SK-N-SH (cell line): ENCODE measurements around the gene ADGRL3. TPM values are rescaled to one million over a fixed set of nuclear protein-coding genes. Genes with fewer than 3 reads are reported as not detected.
A peak's percentile ranks its signal among the peaks of the same experiment; 100 is the strongest.

Source experiments
- CTCF ChIA-PET: fragments of 300-600, 350-600 bp; formaldehyde crosslinking; extraction: SDS; loops from one replicate; lab custom pipeline; 2021; lab: Yijun Ruan, JAX
- POLR2A ChIA-PET: fragments of 350-600 bp; sonication (Branson Sonifier 250); formaldehyde crosslinking; extraction: SDS; loops from one replicate; lab custom pipeline; 2020; ENCODE audit warnings: antibody characterized with exemption, inconsistent platforms; lab: Yijun Ruan, JAX
- DNase-seq: peaks from one replicate; pipeline ENCODE4 v3.0.0; 2012
- H2AFZ ChIP-seq: fragments of 200-600 bp; sonication (generic); 2 replicates; pipeline ENCODE4 v1.8.1; 2016; ENCODE audit warnings: antibody characterized with exemption, mild to moderate bottlenecking, low read depth
- H3F3A ChIP-seq: fragments of 200-600 bp; sonication (generic); replicated peaks from 2 replicates; pipeline ENCODE3; 2016; ENCODE audit warnings: antibody characterized with exemption, mild to moderate bottlenecking; ENCODE audit not compliant: insufficient read depth
- H3K27ac ChIP-seq, 2 experiments: fragments of 200-500 bp in 1 of 2; fragments of 200-600 bp in 1 of 2; sonication (Bioruptor generic) in 1 of 2; sonication (generic), shearing (Covaris generic) in 1 of 2; 2 replicates each; pipeline versions ENCODE4 v1.5.1 to v1.6.1; 2014 to 2016; ENCODE audit warnings: low read depth in 2 of 2, inconsistent platforms in 1 of 2, low read length in 1 of 2, mild to moderate bottlenecking in 1 of 2, mixed read lengths in 1 of 2
- H3K27me3 ChIP-seq: fragments of 200-600 bp; sonication (generic), shearing (Covaris generic); 2 replicates; pipeline ENCODE4 v1.6.1; 2016; ENCODE audit warnings: mixed run types; ENCODE audit not compliant: insufficient read depth
- H3K36me3 ChIP-seq, 2 experiments: fragments of 200-500 bp in 1 of 2; fragments of 200-600 bp in 1 of 2; sonication (Bioruptor generic) in 1 of 2; sonication (generic) in 1 of 2; replicated peaks in 1 of 2; 2 replicates each; pipeline versions ENCODE3 to v1.5.1; 2014 to 2016; ENCODE audit warnings: low read length in 1 of 2, mild to moderate bottlenecking in 1 of 2; ENCODE audit not compliant: insufficient read depth in 2 of 2, control insufficient read depth in 1 of 2
- H3K4me1 ChIP-seq, 2 experiments: fragments of 200-500 bp in 1 of 2; fragments of 200-600 bp in 1 of 2; sonication (Bioruptor generic) in 1 of 2; sonication (generic), shearing (Covaris generic) in 1 of 2; 2 replicates each; pipeline versions ENCODE4 v1.5.1 to v1.6.1; 2014 to 2016; ENCODE audit warnings: low read depth in 1 of 2, low read length in 1 of 2, mixed run types in 1 of 2; ENCODE audit not compliant: insufficient read depth in 2 of 2, control insufficient read depth in 1 of 2
- H3K4me2 ChIP-seq: fragments of 200-600 bp; sonication (generic), shearing (Covaris generic); 2 replicates; pipeline ENCODE4 v1.6.1; 2017; ENCODE audit warnings: mixed run types
- H3K4me3 ChIP-seq, 2 experiments: fragments of 200-500 bp in 1 of 2; fragments of 200-600 bp in 1 of 2; sonication (Bioruptor generic) in 1 of 2; sonication (generic), shearing (Covaris generic) in 1 of 2; 2 replicates each; pipeline versions ENCODE4 v1.5.1 to v1.8.1; 2014 to 2016; ENCODE audit warnings: low read depth in 2 of 2, inconsistent platforms in 1 of 2, low read length in 1 of 2, mild to moderate bottlenecking in 1 of 2, mixed read lengths in 1 of 2, moderate library complexity in 1 of 2
- H3K79me2 ChIP-seq: fragments of 200-600 bp; sonication (generic); 2 replicates; pipeline ENCODE4 v1.8.1; 2017; ENCODE audit warnings: mild to moderate bottlenecking; ENCODE audit not compliant: insufficient read depth
- H3K9ac ChIP-seq: fragments of 200-600 bp; sonication (generic); 2 replicates; pipeline ENCODE4 v1.6.1; 2017; ENCODE audit warnings: mixed run types
- H3K9me2 ChIP-seq: fragments of 200-600 bp; sonication (generic); 2 replicates; pipeline ENCODE4 v1.6.1; 2017; ENCODE audit warnings: mixed run types
- H3K9me3 ChIP-seq: fragments of 200-600 bp; sonication (generic); 2 replicates; pipeline ENCODE4 v1.6.1; 2017; ENCODE audit warnings: mixed run types, mild to moderate bottlenecking, moderate library complexity
- H4K20me1 ChIP-seq: fragments of 200-600 bp; sonication (generic); 2 replicates; pipeline ENCODE4 v1.6.1; 2017; ENCODE audit warnings: mild to moderate bottlenecking, mixed run types; ENCODE audit not compliant: insufficient read depth
- CHD2 ChIP-seq: fragments of 150-350 bp; IDR thresholded peaks from 2 replicates; pipeline ENCODE4 v1.6.1; 2018; ENCODE audit warnings: low read length; ENCODE audit not compliant: partially characterized antibody
- CTCF ChIP-seq: fragments of 200-600 bp; sonication (generic); IDR thresholded peaks from 2 replicates; pipeline ENCODE4 v1.6.1; 2017; ENCODE audit warnings: antibody characterized with exemption, mild to moderate bottlenecking, moderate library complexity
- ELF1 ChIP-seq: IDR thresholded peaks from 2 replicates; pipeline ENCODE4 v1.4.0; 2012
- EP300 ChIP-seq, 2 experiments: IDR thresholded peaks; 2 replicates each; pipeline versions ENCODE4 v1.4.0 to v1.6.1; 2012; ENCODE audit warnings: borderline replicate concordance in 1 of 2, low read depth in 1 of 2, low read length in 1 of 2
- GATA2 ChIP-seq: sonication (generic); formaldehyde crosslinking; IDR thresholded peaks from 2 replicates; pipeline ENCODE4 v1.5.0; 2020; ENCODE audit warnings: mild to moderate bottlenecking, missing genetic modification reagents
- JUND ChIP-seq: IDR thresholded peaks from 2 replicates; pipeline ENCODE4 v1.4.0; 2012
- MAX ChIP-seq: IDR thresholded peaks from 2 replicates; pipeline ENCODE4 v1.4.0; 2012; ENCODE audit warnings: low read depth
- MEF2A ChIP-seq: IDR thresholded peaks from 2 replicates; pipeline ENCODE4 v1.4.0; 2012; ENCODE audit warnings: low read depth, borderline replicate concordance
- MXI1 ChIP-seq: IDR thresholded peaks from 2 replicates; pipeline ENCODE4 v1.6.1; 2012; ENCODE audit warnings: mild to moderate bottlenecking, low read depth, low read length, improper control_type of control experiment
- NFIC ChIP-seq: IDR thresholded peaks from 2 replicates; pipeline ENCODE4 v1.4.0; 2012; ENCODE audit warnings: borderline replicate concordance
- NRF1 ChIP-seq: IDR thresholded peaks from 2 replicates; pipeline ENCODE4 v1.6.1; 2012; ENCODE audit warnings: low read depth, mild to moderate bottlenecking, low read length
- POLR2AphosphoS5 ChIP-seq: IDR thresholded peaks from 2 replicates; pipeline ENCODE4 v1.6.1; 2012; ENCODE audit warnings: low read depth, low read length
- TAF1 ChIP-seq: IDR thresholded peaks from 2 replicates; pipeline ENCODE4 v1.6.1; 2012; ENCODE audit warnings: low read depth, mild to moderate bottlenecking, low read length, moderate library complexity, borderline replicate concordance
- TEAD4 ChIP-seq: IDR thresholded peaks from 2 replicates; pipeline ENCODE4 v1.4.0; 2012; ENCODE audit warnings: mild to moderate bottlenecking, borderline replicate concordance; ENCODE audit not compliant: insufficient read depth
- USF1 ChIP-seq: IDR thresholded peaks from 2 replicates; pipeline ENCODE4 v1.4.0; 2012; ENCODE audit warnings: low read depth, borderline replicate concordance
- WGBS: methylation state at CpG from one replicate; pipeline ENCODE4 v1.1.6; 2017; ENCODE audit warnings: low lambda C conversion rate; 5-methylcytosine and 5-hydroxymethylcytosine counted together
- polyA plus RNA-seq, 3 experiments: library from polyadenylated mRNA; depleted of rRNA; stranded (reverse); fragments of >200 nt; gene quantifications; 2 replicates each; pipeline ENCODE4 v1.2.3, GENCODE V29; 2012

Gene ADGRL3
- polyA plus RNA-seq, 1 of the 3 experiments (the other 2 are of a cell fraction): 0.03 TPM

GRCh38 chr4:61828960-61829359, 628.8 kb downstream of the ADGRL3 start:
- 36% methylated on average over 3 of the region's 3 CpGs for WGBS
- ChIA-PET POLR2A (no interaction called here), CTCF (interaction anchor here (1.1 kb wide), 1 partner anchor 10 kb away, joined by 3 read pairs; no protein-coding TSS in a partner anchor)
- Histone ChIP-seq H3K4me3 (no peak overlapping the region), H3K36me3 (no peaks in the 10 kb centered on the region), H2AFZ (no peak overlapping the region), H3K9me3 (no peaks in the 10 kb centered on the region), H3K27me3 (no peaks in the 10 kb centered on the region), H3K9ac (no peak overlapping the region), H3K27ac (peak overlapping the region in 1 of 2 experiments; percentile 39; a peak in 1 of 4 replicates), H3K79me2 (no peaks in the 10 kb centered on the region), H3K4me1 (peaks cover 0 to 9% of the 10 kb centered on the region in 2 experiments; a peak in 2 of 4 replicates), H3K9me2 (no peaks in the 10 kb centered on the region), H3K4me2 (no peak overlapping the region), H3F3A (no peaks in the 10 kb centered on the region), H4K20me1 (no peaks in the 10 kb centered on the region)
- TF ChIP-seq NFIC: no peak
- TF ChIP-seq EP300 (IDR thresholded peaks at IDR 0.05; ENCODE audit: borderline replicate concordance in 1 of 2, low read depth in 1 of 2, low read length in 1 of 2): peak in 1 of 2 experiments; percentile 72; a peak in 2 of 4 replicates
- TF ChIP-seq GATA2 (CRISPR knock-in tag): peak; percentile 65
- DNase-seq: no peak

GRCh38 chr4:61831987-61832386, 631.9 kb downstream of the ADGRL3 start:
- Histone ChIP-seq H3F3A (no peaks in the 10 kb centered on the region), H3K27me3 (no peaks in the 10 kb centered on the region), H3K9me3 (no peaks in the 10 kb centered on the region), H3K36me3 (no peaks in the 10 kb centered on the region), H3K27ac (no peak overlapping the region), H3K4me1 (peaks cover 0 to 7% of the 10 kb centered on the region in 2 experiments; a peak in 2 of 4 replicates), H4K20me1 (no peaks in the 10 kb centered on the region), H3K9ac (no peak overlapping the region), H2AFZ (no peak overlapping the region), H3K79me2 (no peaks in the 10 kb centered on the region), H3K4me3 (no peak overlapping the region), H3K4me2 (no peak overlapping the region), H3K9me2 (no peaks in the 10 kb centered on the region)
- no peak for DNase-seq
- ChIA-PET POLR2A (no interaction called here), CTCF (no interaction called here)
- WGBS: 33% methylated on average over 1 of the region's 1 CpG
- no peak for TF ChIP-seq CTCF
- TF ChIP-seq ELF1: no peak
- TF ChIP-seq POLR2AphosphoS5: no peak
- no peak for TF ChIP-seq MAX
- TF ChIP-seq JUND: no peak
- no peak for TF ChIP-seq TAF1
- TF ChIP-seq TEAD4: no peak
- TF ChIP-seq MEF2A: no peak
- no peak for TF ChIP-seq USF1
- no peak for TF ChIP-seq GATA2 (CRISPR knock-in tag)
- no peak for TF ChIP-seq NFIC
- TF ChIP-seq EP300 (IDR thresholded peaks at IDR 0.05; ENCODE audit: borderline replicate concordance in 1 of 2, low read depth in 1 of 2, low read length in 1 of 2): no peak
- no peak for TF ChIP-seq NRF1
- no peak for TF ChIP-seq MXI1
- no peak for TF ChIP-seq CHD2
